Endodermal cell (in vitro differentiated cells): ENCODE results near the gene OSGIN1. TPM values are rescaled to one million over a fixed set of nuclear protein-coding genes. Genes with fewer than 3 reads are reported as not detected.
"Not testable (repeated sequence)": the region's sequence is repeated elsewhere in the genome, so short reads cannot be mapped to it uniquely, and the experiment has no call there.

Source experiments
- DNase-seq: peaks from one replicate; pipeline ENCODE4 v3.0.0-alpha.2; 2017
- H3K27ac ChIP-seq: 2 replicates; pipeline ENCODE4 v1.5.1; 2013; ENCODE audit warnings: mild to moderate bottlenecking, low read depth, low read length, moderate library complexity
- H3K27me3 ChIP-seq: 2 replicates; pipeline ENCODE4 v1.6.1; 2013; ENCODE audit warnings: mild to moderate bottlenecking, low read length, moderate library complexity; ENCODE audit not compliant: insufficient read depth, control insufficient read depth, poor library complexity, severe bottlenecking
- H3K36me3 ChIP-seq: 2 replicates; pipeline ENCODE4 v1.7.0; 2013; ENCODE audit warnings: mild to moderate bottlenecking, low read length, moderate library complexity; ENCODE audit not compliant: control insufficient read depth, insufficient read depth
- H3K4me1 ChIP-seq: one replicate; pipeline ENCODE4 v1.7.0; 2013; ENCODE audit warnings: low read length; ENCODE audit not compliant: control insufficient read depth, insufficient read depth
- H3K4me3 ChIP-seq: 2 replicates; pipeline ENCODE4 v1.5.1; 2013; ENCODE audit warnings: mild to moderate bottlenecking, low read length, moderate library complexity
- H3K9ac ChIP-seq: 2 replicates; pipeline ENCODE4 v1.6.1; 2013; ENCODE audit warnings: mild to moderate bottlenecking, low read length, moderate library complexity; ENCODE audit not compliant: poor library complexity, severe bottlenecking; ENCODE audit errors: extremely low read depth
- H3K9me3 ChIP-seq: 2 replicates; pipeline ENCODE4 v1.6.1; 2013; ENCODE audit warnings: mild to moderate bottlenecking, low read length, moderate library complexity; ENCODE audit not compliant: control insufficient read depth
- H3K27ac Mint-ChIP-seq: 2 replicates; pipeline ENCODE4 v1.8.0; 2020; ENCODE audit warnings: mixed read lengths
- H3K27me3 Mint-ChIP-seq: 2 replicates; pipeline ENCODE4 v1.8.0; 2021; ENCODE audit warnings: mild to moderate bottlenecking, mixed read lengths; ENCODE audit not compliant: insufficient read depth
- H3K36me3 Mint-ChIP-seq: 2 replicates; pipeline ENCODE4 v1.8.0; 2020; ENCODE audit warnings: low read depth, mixed read lengths
- H3K4me1 Mint-ChIP-seq: 2 replicates; pipeline ENCODE4 v1.8.0; 2020; ENCODE audit warnings: mixed read lengths
- H3K4me3 Mint-ChIP-seq: 2 replicates; pipeline ENCODE4 v1.8.0; 2020; ENCODE audit warnings: mild to moderate bottlenecking, moderate library complexity, mixed read lengths
- H3K9me3 Mint-ChIP-seq: 2 replicates; pipeline ENCODE4 v1.8.0; 2020; ENCODE audit warnings: mild to moderate bottlenecking, mixed read lengths
- WGBS, 2 experiments: methylation state at CpG; one replicate each; pipeline versions ENCODE4 v1.1.5 to v1.1.7; 2013; ENCODE audit warnings: missing lambda C conversion rate in 2 of 2, mixed read lengths in 1 of 2; ENCODE audit not compliant: insufficient coverage in 1 of 2, insufficient read length in 1 of 2; 5-methylcytosine and 5-hydroxymethylcytosine counted together
- total RNA-seq, 2 donors: library from RNA; stranded (reverse); fragmentation: NEBNext Ultra II Directional in 1 of 2; extraction: Animal tissue kit (Norgen Biotek cat#: 25700) in 1 of 2; gene quantifications; 2 replicates in 1 of 2; 3 replicates in 1 of 2; pipeline ENCODE4 v1.2.1, GENCODE V29; 2021
- TF ChIP-seq, protein P1 (sequence below): fragments of 200-600 bp; sonication (generic); conservative IDR thresholded peaks from 2 replicates; pipeline ENCODE4 v1.5.0; 2021; ENCODE audit warnings: antibody characterized with exemption, mild to moderate bottlenecking

The OSGIN1 gene
- total RNA-seq, 2 donors from 2014 or later = 1.6 to 2.7 TPM

DNA sequence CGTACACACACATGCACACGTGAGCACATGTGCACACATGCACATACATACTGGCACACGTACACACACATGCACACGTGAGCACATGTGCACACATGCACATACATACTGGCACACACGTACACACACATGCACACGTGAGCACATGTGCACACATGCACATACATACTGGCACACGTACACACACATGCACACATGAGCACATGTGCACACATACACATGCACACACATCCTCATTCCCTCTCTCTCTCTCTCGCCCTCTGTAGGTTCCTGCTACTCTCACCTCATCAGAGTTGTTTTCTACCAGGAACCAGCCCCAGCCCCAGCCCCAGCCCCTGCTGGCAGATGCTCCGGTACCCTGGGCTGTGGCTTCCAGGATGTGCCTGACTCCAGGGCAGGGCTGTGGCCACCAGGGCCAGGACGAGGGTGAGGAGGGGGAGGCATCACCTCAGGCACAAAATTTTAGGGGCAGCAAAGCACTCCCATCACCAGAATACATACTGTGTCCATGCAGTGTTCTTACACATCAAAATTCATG is 2.1 kb upstream of the OSGIN1 start:
- DNase-seq = peak; percentile 79
- H3K4me1 Mint-ChIP-seq = peaks cover 13% of the 10 kb centered on the region
- not testable (repeated sequence) for H3K9me3 Mint-ChIP-seq

DNA sequence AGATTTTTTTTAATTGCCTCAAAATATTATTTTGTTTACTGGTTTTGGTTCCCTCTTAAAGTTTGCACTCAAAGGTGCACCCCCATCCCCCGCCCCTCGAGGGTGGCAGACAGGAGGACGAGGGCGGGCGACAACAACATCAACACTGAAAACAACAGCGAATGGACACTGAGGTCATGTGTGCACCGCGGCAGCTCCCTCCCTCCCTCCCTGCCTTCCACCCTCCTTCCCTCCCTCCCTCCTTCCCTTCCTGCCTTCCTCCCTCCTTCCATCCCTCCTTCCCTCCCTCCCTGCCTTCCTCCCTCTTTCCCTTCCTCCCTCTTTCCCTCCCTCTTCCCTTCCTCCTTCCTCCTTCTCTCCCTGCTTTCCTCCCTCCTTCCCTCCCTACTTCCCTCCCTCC is 1.5 kb upstream of the OSGIN1 start:
- WGBS, 2 experiments = 64% methylated on average over 7 of the region's 8 CpGs; no CpG with 5 or more reads in 1 of the 2 experiments
- peaks cover 8% of the 10 kb centered on the region for H3K4me1 ChIP-seq
- peaks cover 3% of the 10 kb centered on the region for H3K36me3 Mint-ChIP-seq
- TF ChIP-seq, protein P1, sequence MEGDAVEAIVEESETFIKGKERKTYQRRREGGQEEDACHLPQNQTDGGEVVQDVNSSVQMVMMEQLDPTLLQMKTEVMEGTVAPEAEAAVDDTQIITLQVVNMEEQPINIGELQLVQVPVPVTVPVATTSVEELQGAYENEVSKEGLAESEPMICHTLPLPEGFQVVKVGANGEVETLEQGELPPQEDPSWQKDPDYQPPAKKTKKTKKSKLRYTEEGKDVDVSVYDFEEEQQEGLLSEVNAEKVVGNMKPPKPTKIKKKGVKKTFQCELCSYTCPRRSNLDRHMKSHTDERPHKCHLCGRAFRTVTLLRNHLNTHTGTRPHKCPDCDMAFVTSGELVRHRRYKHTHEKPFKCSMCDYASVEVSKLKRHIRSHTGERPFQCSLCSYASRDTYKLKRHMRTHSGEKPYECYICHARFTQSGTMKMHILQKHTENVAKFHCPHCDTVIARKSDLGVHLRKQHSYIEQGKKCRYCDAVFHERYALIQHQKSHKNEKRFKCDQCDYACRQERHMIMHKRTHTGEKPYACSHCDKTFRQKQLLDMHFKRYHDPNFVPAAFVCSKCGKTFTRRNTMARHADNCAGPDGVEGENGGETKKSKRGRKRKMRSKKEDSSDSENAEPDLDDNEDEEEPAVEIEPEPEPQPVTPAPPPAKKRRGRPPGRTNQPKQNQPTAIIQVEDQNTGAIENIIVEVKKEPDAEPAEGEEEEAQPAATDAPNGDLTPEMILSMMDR = no peak
- H3K4me3 Mint-ChIP-seq = no peak overlapping the region
- H3K9me3 ChIP-seq = no peaks in the 10 kb centered on the region
- H3K4me3 ChIP-seq = no peak overlapping the region
- no peak for DNase-seq
- peaks cover 4% of the 10 kb centered on the region for H3K27me3 Mint-ChIP-seq
- no peaks in the 10 kb centered on the region for H3K36me3 ChIP-seq
- no peak overlapping the region for H3K27ac Mint-ChIP-seq
- H3K27ac ChIP-seq = no peak overlapping the region
- H3K9ac ChIP-seq = no peak overlapping the region
- peaks cover 2% of the 10 kb centered on the region for H3K9me3 Mint-ChIP-seq
- no peaks in the 10 kb centered on the region for H3K27me3 ChIP-seq
- peaks cover 13% of the 10 kb centered on the region for H3K4me1 Mint-ChIP-seq

More for the DNA sequence above, 2.1 kb upstream of the OSGIN1 start:
- not testable (repeated sequence) for H3K27me3 Mint-ChIP-seq, H3K36me3 ChIP-seq, H3K4me1 ChIP-seq, H3K27ac ChIP-seq, H3K9ac ChIP-seq, H3K27ac Mint-ChIP-seq, H3K27me3 ChIP-seq, H3K4me3 ChIP-seq, H3K36me3 Mint-ChIP-seq, H3K9me3 ChIP-seq, H3K4me3 Mint-ChIP-seq
- TF ChIP-seq, protein P1 = peak; percentile 50
- WGBS, 2 experiments = 33 to 78% methylated on average over 2 to 4 of the region's 10 CpGs

DNA sequence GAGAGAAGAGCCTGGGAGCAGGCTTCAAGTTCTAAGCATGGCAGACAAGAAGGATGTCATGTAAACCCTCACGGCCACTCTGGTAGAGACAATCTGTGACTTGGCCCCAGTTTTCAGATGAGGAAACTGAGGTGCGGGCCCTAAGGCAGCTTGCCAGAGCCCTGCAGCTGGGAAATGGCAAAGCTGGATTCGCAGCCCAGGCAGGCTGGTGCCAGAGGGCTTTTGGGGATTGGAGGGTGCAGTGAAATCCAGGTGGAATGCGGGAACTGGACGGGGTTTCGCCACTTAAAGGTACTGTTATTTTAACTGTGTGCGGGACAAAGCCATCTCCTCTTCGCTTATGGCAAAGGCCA is 477 bp upstream of the OSGIN1 start:
- no peaks in the 10 kb centered on the region for H3K36me3 ChIP-seq
- DNase-seq = no peak
- Mint-ChIP-seq H3K27me3 (peaks cover 5% of the 10 kb centered on the region), H3K36me3 (peaks cover 3% of the 10 kb centered on the region), H3K9me3 (peaks cover 2% of the 10 kb centered on the region), H3K4me1 (peaks cover 13% of the 10 kb centered on the region), H3K27ac (no peak overlapping the region), H3K4me3 (no peak overlapping the region)
- TF ChIP-seq, protein P1 = no peak
- H3K9ac ChIP-seq = no peak overlapping the region
- WGBS, 2 experiments = 79 to 87% methylated on average over 7 to 8 of the region's 8 CpGs
- no peak overlapping the region for H3K27ac ChIP-seq
- no peak overlapping the region for H3K4me3 ChIP-seq
- H3K27me3 ChIP-seq = no peaks in the 10 kb centered on the region
- peaks cover 8% of the 10 kb centered on the region for H3K4me1 ChIP-seq
- H3K9me3 ChIP-seq = no peaks in the 10 kb centered on the region
